ENCODE data around the gene IL1RAP. TPM values are rescaled to one million over a fixed set of nuclear protein-coding genes. Genes with fewer than 3 reads are reported as not detected.

IL1RAP gene
- total RNA-seq, 2 experiments from 2014 or later, result 14.2 to 15.2 TPM

DNA sequence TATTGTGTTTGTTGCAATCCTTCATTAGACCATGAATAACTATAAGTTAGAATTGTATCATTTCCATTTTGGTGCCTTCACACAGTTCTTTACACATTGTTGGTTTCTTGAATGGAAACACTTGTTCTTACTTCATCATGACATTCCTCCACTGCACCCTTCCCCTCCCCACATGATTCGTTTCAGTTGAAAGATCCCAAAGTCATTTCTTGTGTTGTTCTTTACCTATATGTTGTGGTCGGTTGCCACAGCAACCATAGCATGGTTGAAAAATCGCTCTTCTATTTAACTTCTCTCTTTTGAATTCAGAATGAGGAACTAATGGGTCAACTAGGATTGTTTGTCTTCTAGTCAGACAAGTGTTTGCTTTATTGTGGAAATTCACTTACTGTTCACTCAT is 103.3 kb downstream of the IL1RAP start:
- H3K9me3 Mint-ChIP-seq, result peaks cover 5% of the 10 kb centered on the region
- POLR2A ChIA-PET, result interaction anchor here (2.2 to 2.5 kb wide), 2 partner anchors 30 to 103 kb away, joined by 19 to 50 read pairs; partner anchors contain the start of gene IL1RAP
- CTCF ChIA-PET, result interaction anchor here (2.9 kb wide), 1 partner anchor 104 kb away, joined by 13 read pairs; the partner anchor contains the start of gene IL1RAP
- peaks cover 51% of the 10 kb centered on the region for H3K36me3 Mint-ChIP-seq (ENCODE audit: low read depth)
- peak; percentile 43 for DNase-seq
- H3K4me1 Mint-ChIP-seq, result peaks cover 68% of the 10 kb centered on the region
- H3K27me3 Mint-ChIP-seq, result no peaks in the 10 kb centered on the region
- H3K27ac Mint-ChIP-seq, result peak overlapping the region; percentile 92
- H3K4me3 Mint-ChIP-seq, result no peak overlapping the region

DNA sequence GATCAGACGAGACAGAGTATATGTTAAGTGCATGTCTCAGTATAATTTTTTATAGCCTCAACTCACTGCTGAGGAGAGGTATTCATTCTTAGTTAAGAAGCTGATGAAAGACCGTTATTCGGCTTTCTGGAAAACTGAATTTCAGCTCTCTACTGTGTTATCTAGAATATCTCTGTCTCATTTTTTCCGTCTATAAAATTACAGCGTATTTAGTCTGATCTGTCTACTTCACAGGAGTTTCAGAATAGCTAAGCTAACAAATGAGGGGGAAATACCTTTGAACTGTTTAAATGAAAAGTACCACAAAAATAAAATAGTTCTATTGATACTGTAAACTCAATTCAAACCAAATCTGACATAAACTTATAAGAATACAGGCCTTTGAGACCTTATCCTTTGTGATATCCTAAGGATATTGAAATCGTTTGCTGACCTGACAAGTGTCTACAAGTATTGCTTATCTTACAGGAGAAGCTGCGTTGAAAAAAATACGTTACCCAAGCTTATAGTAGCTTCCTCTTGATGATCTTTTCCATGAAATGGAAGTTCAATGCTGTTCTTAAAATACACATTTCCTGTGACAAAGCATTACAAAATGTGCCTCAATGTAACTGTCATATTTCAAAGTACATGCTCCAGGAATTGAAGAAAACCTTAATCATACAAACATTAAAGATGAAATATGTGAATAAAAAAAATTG is 104.6 kb downstream of the IL1RAP start:
- peaks cover 51% of the 10 kb centered on the region for H3K36me3 Mint-ChIP-seq (ENCODE audit: low read depth)
- CTCF ChIA-PET, result interaction anchor here (1.2 to 2.9 kb wide), 4 partner anchors 13 to 105 kb away, joined by 3 to 13 read pairs (median 6); partner anchors contain the start of gene IL1RAP

DNA sequence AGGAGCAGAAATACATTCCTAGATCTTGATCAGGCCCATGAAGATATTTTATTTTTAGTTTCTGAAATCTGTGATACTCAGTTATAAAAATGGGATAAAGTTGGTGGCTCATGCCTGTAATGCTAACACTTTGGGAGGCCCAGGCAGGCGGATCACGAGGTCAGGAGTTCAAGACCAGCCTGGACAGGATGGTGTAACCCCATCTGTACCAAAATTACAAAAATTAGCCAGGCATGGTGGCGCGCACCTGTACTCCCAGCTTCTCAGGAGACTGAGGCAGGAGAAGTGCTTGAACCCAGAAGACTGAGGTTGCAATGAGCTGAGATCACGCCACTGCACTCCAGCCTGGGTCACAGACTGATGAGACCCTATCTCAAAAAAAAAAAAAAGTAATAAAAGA is 105.5 kb downstream of the IL1RAP start:
- peaks cover 82% of the 10 kb centered on the region for H3K4me1 Mint-ChIP-seq
- H3K4me3 Mint-ChIP-seq, result no peak overlapping the region
- no peaks in the 10 kb centered on the region for H3K27me3 Mint-ChIP-seq
- ChIA-PET CTCF (interaction anchor here (1.2 to 2.9 kb wide), 4 partner anchors 14 to 106 kb away, joined by 3 to 13 read pairs (median 6); partner anchors contain the start of gene IL1RAP), POLR2A (interaction anchor here (0.8 to 2.5 kb wide), 9 partner anchors 13 to 105 kb away, joined by 3 to 50 read pairs (median 5); partner anchors contain the start of gene IL1RAP)
- H3K27ac Mint-ChIP-seq, result peak overlapping the region; percentile 92
- H3K36me3 Mint-ChIP-seq (ENCODE audit: low read depth), result peaks cover 54% of the 10 kb centered on the region
- peaks cover under 1% of the 10 kb centered on the region for H3K9me3 Mint-ChIP-seq
- DNase-seq, result no peak

More for the DNA sequence above, 104.6 kb downstream of the IL1RAP start:
- Mint-ChIP-seq H3K27ac (peak overlapping the region; percentile 92), H3K4me3 (peak overlapping the region; percentile 50), H3K4me1 (peaks cover 77% of the 10 kb centered on the region), H3K27me3 (no peaks in the 10 kb centered on the region), H3K9me3 (no peaks in the 10 kb centered on the region)
- DNase-seq, result no peak
- POLR2A ChIA-PET, result interaction anchor here (0.8 to 2.5 kb wide), 14 partner anchors 11 to 104 kb away, joined by 3 to 50 read pairs (median 5); partner anchors contain the start of gene IL1RAP

DNA sequence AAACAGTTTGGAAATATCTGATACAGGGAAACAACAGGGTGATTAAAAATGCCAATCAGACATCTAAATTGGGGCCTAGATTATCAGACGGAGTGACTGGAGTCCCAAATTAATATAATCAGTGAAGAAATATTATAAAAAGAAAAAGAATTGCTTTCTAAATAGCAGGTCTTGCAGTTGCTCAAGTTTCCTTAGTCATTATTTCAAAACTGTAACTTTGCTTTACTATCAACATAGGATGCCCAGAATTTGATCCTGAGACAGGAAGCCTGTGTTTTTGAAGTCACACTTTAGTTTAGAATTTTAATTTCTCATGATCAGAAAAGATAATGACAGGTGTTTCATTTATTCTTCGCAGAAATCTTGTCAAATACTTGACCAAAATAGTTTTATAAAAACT is 105.9 kb downstream of the IL1RAP start:
- Mint-ChIP-seq H3K36me3 (ENCODE audit: low read depth) (peaks cover 54% of the 10 kb centered on the region), H3K4me3 (no peak overlapping the region), H3K9me3 (peaks cover 2% of the 10 kb centered on the region), H3K27ac (peak overlapping the region; percentile 92), H3K4me1 (peaks cover 82% of the 10 kb centered on the region), H3K27me3 (no peaks in the 10 kb centered on the region)
- CTCF ChIA-PET, result interaction anchor here (1.9 to 2.9 kb wide), 2 partner anchors 14 to 106 kb away, joined by 5 to 13 read pairs; partner anchors contain the start of gene IL1RAP
- DNase-seq, result no peak
- POLR2A ChIA-PET, result interaction anchor here (1.2 to 2.5 kb wide), 3 partner anchors 14 to 106 kb away, joined by 3 to 50 read pairs (median 9); partner anchors contain the start of gene IL1RAP

GRCh38 chr3:190620886-190621608 is 107.2 kb downstream of the IL1RAP start:
- Mint-ChIP-seq H3K27ac (no peak overlapping the region), H3K4me3 (no peak overlapping the region), H3K9me3 (peaks cover 2% of the 10 kb centered on the region), H3K27me3 (no peaks in the 10 kb centered on the region), H3K36me3 (ENCODE audit: low read depth) (peaks cover 65% of the 10 kb centered on the region), H3K4me1 (peaks cover 83% of the 10 kb centered on the region)
- ChIA-PET POLR2A (interaction anchor here (0.9 to 1.5 kb wide), 2 partner anchors 34 to 108 kb away, joined by 3 to 4 read pairs; partner anchors contain the start of gene IL1RAP), CTCF (no interaction called here)
- DNase-seq, result no peak

- Mint-ChIP-seq H3K36me3 (ENCODE audit: low read depth) (peaks cover 57% of the 10 kb centered on the region), H3K4me3 (no peak overlapping the region), H3K4me1 (peaks cover 74% of the 10 kb centered on the region), H3K27ac (peak overlapping the region; percentile 41), H3K9me3 (peaks cover 2% of the 10 kb centered on the region), H3K27me3 (no peaks in the 10 kb centered on the region)
- DNase-seq, result no peak
- ChIA-PET POLR2A (interaction anchor here (0.9 to 1.5 kb wide), 2 partner anchors 35 to 108 kb away, joined by 3 to 4 read pairs; partner anchors contain the start of gene IL1RAP), CTCF (no interaction called here)
Observed at GRCh38 chr3:190621927-190622326, 108.0 kb downstream of the IL1RAP start.

DNA sequence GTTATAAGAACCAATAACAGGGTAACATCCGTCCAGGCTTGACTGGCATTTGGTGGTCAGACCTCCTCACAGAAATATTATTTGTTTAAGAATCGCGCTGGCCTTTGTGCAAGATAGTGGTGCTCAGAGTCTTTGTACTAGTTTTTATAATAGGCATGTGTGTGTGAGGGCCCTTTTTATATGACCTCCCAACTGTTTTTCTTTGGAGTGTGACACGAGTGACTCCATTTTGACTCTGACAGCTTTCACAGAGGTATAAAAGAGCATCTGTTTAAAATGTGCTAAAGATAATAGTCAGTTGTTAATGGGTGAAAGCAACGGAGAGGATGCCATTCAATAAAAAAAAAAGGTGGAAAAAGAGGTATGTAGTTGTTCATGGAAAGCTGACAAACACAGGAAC is 110.4 kb downstream of the IL1RAP start:
- CTCF ChIA-PET, result interaction anchor here (1.1 kb wide), 1 partner anchor 111 kb away, joined by 3 read pairs; the partner anchor contains the start of gene IL1RAP
- peaks cover 60% of the 10 kb centered on the region for H3K36me3 Mint-ChIP-seq (ENCODE audit: low read depth)
- DNase-seq, result no peak
- H3K9me3 Mint-ChIP-seq, result peaks cover 2% of the 10 kb centered on the region
- peaks cover 51% of the 10 kb centered on the region for H3K4me1 Mint-ChIP-seq
- POLR2A ChIA-PET, result no interaction called here
- no peak overlapping the region for H3K27ac Mint-ChIP-seq
- no peaks in the 10 kb centered on the region for H3K27me3 Mint-ChIP-seq
- no peak overlapping the region for H3K4me3 Mint-ChIP-seq

GRCh38 chr3:190626951-190627620 is 113.2 kb downstream of the IL1RAP start:
- ChIA-PET POLR2A (no interaction called here), CTCF (no interaction called here)
- DNase-seq, result no peak
- Mint-ChIP-seq H3K4me3 (no peak overlapping the region), H3K27ac (no peak overlapping the region), H3K27me3 (no peaks in the 10 kb centered on the region), H3K9me3 (peaks cover 2% of the 10 kb centered on the region), H3K4me1 (peaks cover 34% of the 10 kb centered on the region), H3K36me3 (ENCODE audit: low read depth) (peaks cover 53% of the 10 kb centered on the region)

DNA sequence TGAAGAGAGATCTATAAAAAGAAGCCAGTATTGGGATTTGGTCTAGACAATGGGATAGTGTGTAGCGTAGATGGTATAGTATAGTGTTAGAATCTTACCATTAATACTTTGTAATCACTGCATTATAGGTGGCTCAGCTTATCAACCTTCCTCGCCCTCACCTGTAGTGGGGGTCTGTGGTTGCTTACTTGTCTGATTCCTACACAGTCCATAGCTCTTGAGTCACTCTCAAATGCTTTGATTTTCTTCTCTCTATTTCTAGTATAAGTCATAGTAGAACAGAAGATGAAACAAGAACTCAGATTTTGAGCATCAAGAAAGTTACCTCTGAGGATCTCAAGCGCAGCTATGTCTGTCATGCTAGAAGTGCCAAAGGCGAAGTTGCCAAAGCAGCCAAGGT is 115.2 kb downstream of the IL1RAP start:
- ChIA-PET POLR2A (interaction anchor here (1.0 kb wide), 1 partner anchor 11 kb away, joined by 3 read pairs; no protein-coding TSS in a partner anchor), CTCF (interaction anchor here (1.2 kb wide), 1 partner anchor 68 kb away, joined by 3 read pairs; no protein-coding TSS in a partner anchor)
- Mint-ChIP-seq H3K4me3 (no peak overlapping the region), H3K36me3 (ENCODE audit: low read depth) (peaks cover 35% of the 10 kb centered on the region), H3K4me1 (peaks cover 17% of the 10 kb centered on the region), H3K27ac (no peak overlapping the region), H3K27me3 (no peaks in the 10 kb centered on the region), H3K9me3 (peaks cover 2% of the 10 kb centered on the region)
- DNase-seq, result no peak

- ChIA-PET POLR2A (no interaction called here), CTCF (no interaction called here)
- Mint-ChIP-seq H3K4me3 (no peak overlapping the region), H3K27ac (no peak overlapping the region), H3K27me3 (no peaks in the 10 kb centered on the region), H3K36me3 (ENCODE audit: low read depth) (peaks cover 17% of the 10 kb centered on the region), H3K4me1 (no peaks in the 10 kb centered on the region), H3K9me3 (no peaks in the 10 kb centered on the region)
- DNase-seq, result no peak
Observed at GRCh38 chr3:190631295-190631694, 117.4 kb downstream of the IL1RAP start.

DNA sequence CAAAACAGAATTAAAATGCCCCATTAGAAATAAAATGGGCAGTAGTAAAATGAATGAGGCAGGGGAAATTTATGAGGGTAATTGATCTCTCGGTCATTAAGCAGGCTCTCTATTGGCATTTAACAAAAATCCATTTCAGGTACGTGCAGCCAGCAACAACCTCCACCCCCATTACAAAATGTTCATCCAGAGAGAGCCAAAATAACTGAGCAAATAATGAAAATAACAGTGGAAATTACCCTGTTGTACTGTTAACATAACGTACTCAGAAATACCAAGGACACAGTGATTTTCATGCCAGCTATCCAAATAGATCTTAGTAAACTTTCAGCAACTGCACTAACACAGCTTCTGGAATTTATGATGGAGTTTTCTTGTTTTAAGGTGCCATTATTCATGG is 127.7 kb downstream of the IL1RAP start:
- Mint-ChIP-seq H3K27me3 (no peaks in the 10 kb centered on the region), H3K36me3 (ENCODE audit: low read depth) (peaks cover 25% of the 10 kb centered on the region), H3K9me3 (no peaks in the 10 kb centered on the region), H3K27ac (no peak overlapping the region), H3K4me1 (no peaks in the 10 kb centered on the region), H3K4me3 (no peak overlapping the region)
- POLR2A ChIA-PET, result no interaction called here
- no peak for DNase-seq
- CTCF ChIA-PET, result no interaction called here

DNA sequence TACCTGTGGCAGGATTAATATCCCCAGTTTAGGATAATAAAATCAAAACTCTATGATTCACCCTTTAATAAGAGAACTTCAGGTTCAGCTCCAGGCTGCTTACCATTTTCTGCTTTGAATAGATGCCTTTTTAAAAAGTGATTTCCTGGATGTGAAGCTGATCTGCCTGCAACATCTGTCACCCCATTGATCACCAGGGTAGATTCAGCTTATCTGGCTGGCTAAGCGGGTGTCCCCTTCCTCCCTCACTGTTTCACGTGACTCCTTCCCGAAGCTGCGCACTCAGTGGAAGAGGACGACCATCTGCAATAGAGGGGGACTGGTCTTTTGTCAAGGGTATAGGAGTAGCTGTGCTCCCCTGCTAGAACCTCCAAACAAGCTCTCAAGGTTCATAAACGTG is 128.1 kb downstream of the IL1RAP start:
- H3K4me1 Mint-ChIP-seq, result no peaks in the 10 kb centered on the region
- no peak overlapping the region for H3K27ac Mint-ChIP-seq
- peaks cover 25% of the 10 kb centered on the region for H3K36me3 Mint-ChIP-seq (ENCODE audit: low read depth)
- no peaks in the 10 kb centered on the region for H3K9me3 Mint-ChIP-seq
- POLR2A ChIA-PET, result no interaction called here
- no peaks in the 10 kb centered on the region for H3K27me3 Mint-ChIP-seq
- no peak overlapping the region for H3K4me3 Mint-ChIP-seq
- CTCF ChIA-PET, result no interaction called here
- DNase-seq, result no peak
